Stimulated activated naive CD8-positive, alpha-beta T cell treated with anti-CD3 and anti-CD28 coated beads, Interleukin-15, amount 100 ng/mL, for 72 hours (primary cell): ENCODE measurements around the gene TMF1.

Source experiments
- ATAC-seq: fragments of 150-1000 bp; cut with Tn5 transposase; 2 replicates; pipeline ENCODE4 v1.10.0; 2021; ENCODE audit warnings: mild to moderate bottlenecking, moderate library complexity
- DNase-seq, 2 donors: peaks; one replicate each; pipeline ENCODE4 v3.0.0; 2021 to 2022
- H3K27ac Mint-ChIP-seq, 2 donors: one replicate each; pipeline ENCODE4 v1.8.0; 2022; ENCODE audit warnings: mild to moderate bottlenecking in 2 of 2, mixed read lengths in 2 of 2, moderate library complexity in 2 of 2
- H3K27me3 Mint-ChIP-seq: one replicate; pipeline ENCODE4 v1.8.0; 2022; ENCODE audit warnings: mixed read lengths
- H3K4me1 Mint-ChIP-seq: one replicate; pipeline ENCODE4 v1.8.0; 2022; ENCODE audit warnings: mild to moderate bottlenecking, mixed read lengths
- H3K4me3 Mint-ChIP-seq, 2 donors: one replicate each; pipeline ENCODE4 v1.8.0; 2022; ENCODE audit warnings: mild to moderate bottlenecking in 2 of 2, mixed read lengths in 2 of 2, moderate library complexity in 1 of 2
- H3K9me3 Mint-ChIP-seq, 2 donors: one replicate each; pipeline ENCODE4 v1.8.0; 2022; ENCODE audit warnings: mixed read lengths in 2 of 2

The TMF1 gene

DNA sequence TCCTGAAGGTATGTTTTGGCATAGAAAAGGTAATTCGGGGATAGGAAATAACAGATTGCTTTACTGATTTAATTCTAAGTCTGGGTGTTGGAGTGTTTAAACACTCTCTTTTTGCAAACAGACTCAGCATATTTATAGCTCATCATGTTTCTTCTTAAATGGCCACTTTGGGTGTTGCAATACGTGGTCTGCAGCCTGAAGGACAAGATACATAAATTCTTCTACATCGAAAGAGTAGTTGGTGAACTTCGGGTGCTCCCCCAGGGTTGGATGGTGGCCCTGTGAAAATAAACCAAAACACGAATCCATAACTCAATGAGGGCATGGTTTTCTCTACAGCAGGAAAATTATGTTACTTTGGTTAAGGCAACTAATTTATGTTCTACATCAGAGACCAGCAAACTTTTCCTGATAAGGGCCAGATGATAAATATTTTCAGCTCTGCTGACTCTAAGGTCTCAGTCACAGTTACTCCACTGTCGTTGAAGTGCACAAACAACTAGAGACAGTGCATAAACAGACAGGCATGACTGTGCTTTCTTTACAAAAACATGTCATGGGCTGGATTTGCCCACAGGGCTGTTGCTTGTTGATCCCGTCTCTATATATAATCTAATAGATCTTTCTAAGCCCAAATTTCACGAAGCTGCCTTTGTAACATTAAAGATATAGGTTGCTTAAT, 74.5 kb downstream of the TMF1 start:
- ATAC-seq (no peak), DNase-seq (no peak)
- Mint-ChIP-seq H3K27me3 (no peaks in the 10 kb centered on the region), H3K4me1 (no peaks in the 10 kb centered on the region), H3K9me3 (no peaks in the 10 kb centered on the region), H3K4me3 (no peak overlapping the region), H3K27ac (peak overlapping the region in 1 of 2 donors; percentile 13)

- Mint-ChIP-seq H3K27me3 (no peaks in the 10 kb centered on the region), H3K4me3 (no peak overlapping the region), H3K27ac (no peak overlapping the region), H3K9me3 (no peaks in the 10 kb centered on the region), H3K4me1 (no peaks in the 10 kb centered on the region)
- DNase-seq (no peak), ATAC-seq (no peak)
Observed at GRCh38 chr3:68974711-68975110, 77.4 kb downstream of the TMF1 start.

- no peak overlapping the region for H3K4me3 Mint-ChIP-seq
- H3K27ac Mint-ChIP-seq: no peak overlapping the region
- no peaks in the 10 kb centered on the region for H3K9me3 Mint-ChIP-seq
- ATAC-seq (no peak), DNase-seq (no peak)
- no peaks in the 10 kb centered on the region for H3K4me1 Mint-ChIP-seq
- H3K27me3 Mint-ChIP-seq: no peaks in the 10 kb centered on the region
Observed at GRCh38 chr3:68973639-68974038, 78.5 kb downstream of the TMF1 start.

DNA sequence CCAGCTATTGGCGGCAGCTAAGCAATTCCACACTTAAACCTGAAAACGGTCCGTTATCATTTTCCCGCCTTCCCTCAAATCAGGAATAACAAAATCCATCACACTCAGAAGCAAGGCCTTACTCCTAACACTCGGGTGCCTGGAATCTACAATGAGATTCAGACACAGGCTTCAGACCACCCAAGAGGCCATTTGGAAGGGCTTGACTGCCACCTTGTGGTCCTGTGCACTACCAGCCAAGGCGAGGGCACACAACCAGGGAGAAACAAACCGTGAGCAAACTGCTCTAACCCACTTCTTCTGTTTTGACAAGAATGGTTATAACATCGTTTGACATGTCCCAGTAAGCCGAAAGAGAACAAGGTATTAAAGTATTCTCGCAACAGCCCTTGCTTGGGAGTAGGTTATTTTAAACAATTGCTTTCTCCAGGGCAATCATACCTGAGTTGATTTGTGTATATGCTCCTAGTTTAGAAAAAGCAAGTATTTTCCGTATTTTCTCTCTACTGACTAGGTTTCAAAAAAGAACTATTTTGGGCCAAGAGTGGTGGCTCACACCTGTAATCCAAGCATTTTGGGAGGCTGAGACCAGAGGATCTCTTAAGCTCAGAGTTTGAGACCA, 79.7 kb downstream of the TMF1 start:
- DNase-seq (peak; percentile 45 to 57), ATAC-seq (peak; percentile 84)
- Mint-ChIP-seq H3K27me3 (no peaks in the 10 kb centered on the region), H3K9me3 (no peaks in the 10 kb centered on the region), H3K4me1 (no peaks in the 10 kb centered on the region), H3K27ac (no peak overlapping the region), H3K4me3 (no peak overlapping the region)
